GM19452 (cell line): ENCODE results near the gene SMNDC1.
"Not testable (repeated sequence)": the region's sequence is repeated elsewhere in the genome, so short reads cannot be mapped to it uniquely, and the experiment has no call there.

ENCODE experiments used
- ATAC-seq: cut with Tn5 transposase; IDR thresholded peaks from one replicate; pipeline ENCODE4 v1.9.1; 2021; ENCODE audit not compliant: unreplicated experiment

SMNDC1 gene

GRCh38 chr10:110254467-110254866 is 50.3 kb downstream of the SMNDC1 start:
- no peak for ATAC-seq

GRCh38 chr10:110252151-110252550 is 52.6 kb downstream of the SMNDC1 start:
- ATAC-seq: no peak

GRCh38 chr10:110251392-110251791 is 53.3 kb downstream of the SMNDC1 start:
- ATAC-seq: peak; percentile 83

GRCh38 chr10:110249489-110249888 is 55.2 kb downstream of the SMNDC1 start:
- ATAC-seq: not testable (repeated sequence)

GRCh38 chr10:110247833-110248232 is 56.9 kb downstream of the SMNDC1 start:
- not testable (repeated sequence) for ATAC-seq

- no peak for ATAC-seq
Measured at GRCh38 chr10:110244550-110244949, 60.2 kb downstream of the SMNDC1 start.

GRCh38 chr10:110242511-110242910 is 62.2 kb downstream of the SMNDC1 start:
- no peak for ATAC-seq

- ATAC-seq: peak; percentile 22
Measured at GRCh38 chr10:110241841-110242240, 62.9 kb downstream of the SMNDC1 start.

GRCh38 chr10:110241407-110241806 is 63.3 kb downstream of the SMNDC1 start:
- ATAC-seq: peak; percentile 61
